ENCODE results near the gene NSD1. TPM values are rescaled to one million over a fixed set of nuclear protein-coding genes. Genes with fewer than 3 reads are reported as not detected.
A peak's percentile ranks its signal among the peaks of the same experiment; 100 is the strongest.

The NSD1 gene
- total RNA-seq, 1 experiment from 2014 or later = 58.8 TPM

DNA sequence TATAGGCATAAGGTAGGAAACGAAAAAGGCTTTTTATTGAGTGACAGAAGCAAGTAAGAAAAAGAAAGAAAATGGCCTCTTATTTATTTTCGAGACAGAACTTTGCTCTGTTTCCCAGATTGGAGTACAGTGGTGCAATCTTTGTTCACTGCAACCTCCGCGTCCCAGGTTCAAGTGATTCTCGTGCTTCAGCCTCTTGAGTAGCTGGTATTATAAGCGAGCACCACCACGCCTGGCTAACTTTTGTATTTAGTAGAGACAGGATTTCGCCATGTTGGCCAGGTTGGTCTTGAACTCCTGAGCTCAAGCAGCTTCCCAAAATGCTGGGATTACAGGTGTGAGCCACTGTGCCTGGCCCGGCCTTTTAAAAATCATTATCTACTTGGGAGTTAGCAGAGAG, 70.7 kb downstream of the NSD1 start:
- H3K4me3 ChIP-seq (replicated peaks in 1 of 2; ENCODE audit: low read depth in 1 of 2, low read length in 2 of 2) = no peak overlapping the region
- no peaks in the 10 kb centered on the region for H3K9me2 ChIP-seq (ENCODE audit: insufficient read depth)
- TF ChIP-seq FOSL1 (IDR thresholded peaks at IDR 0.05; ENCODE audit: low read depth) (no peak), SRF (IDR thresholded peaks at IDR 0.05; ENCODE audit: low read depth) (no peak), EGR1 (IDR thresholded peaks at IDR 0.05; ENCODE audit: low read depth) (no peak), EZH2phosphoT487 (IDR thresholded peaks at IDR 0.05; ENCODE audit: borderline replicate concordance) (no peak)
- no peaks in the 10 kb centered on the region for H4K20me1 ChIP-seq (ENCODE audit: insufficient read depth)
- BruUV-seq (replicated peaks) = TSS peak; percentile 22
- POLR2A ChIA-PET = no interaction called here
- RAD21 ChIA-PET (ENCODE audit: low non-redundant PET in 1 of 2, low total read pairs in 2 of 2, uncharacterized antibody in 2 of 2, unreplicated experiment in 2 of 2) = no interaction called here
- H3K27me3 ChIP-seq (ENCODE audit: insufficient read depth, low read length) = no peaks in the 10 kb centered on the region
- DNase-seq (ENCODE audit: low read depth, low spot score) = no peak
- H3K4me2 ChIP-seq (ENCODE audit: low read length) = no peak overlapping the region
- H3K4me1 ChIP-seq (ENCODE audit: control insufficient read depth in 1 of 2, insufficient read depth in 2 of 2, low read length in 2 of 2) = no peaks in the 10 kb centered on the region
- intact Hi-C loops (cut with micrococcal nuclease) = no loop called here
- no peak overlapping the region for H3K9ac ChIP-seq (ENCODE audit: low read length)
- 0 out of 2 replicates have a peak, but pooled peaks cover 20% of the 10 kb centered on the region for H3K79me2 ChIP-seq (ENCODE audit: insufficient read depth, low read length)
- peaks cover 0 to 12% of the 10 kb centered on the region in 2 experiments; a peak in 2 of 4 replicates for H3K36me3 ChIP-seq (ENCODE audit: control insufficient read depth in 1 of 2, insufficient read depth in 2 of 2, low read length in 2 of 2)
- no peaks in the 10 kb centered on the region for H3K9me3 ChIP-seq (ENCODE audit: control insufficient read depth in 1 of 2, insufficient read depth in 1 of 2, low read depth in 1 of 2, low read length in 2 of 2)
- no peak overlapping the region for H2AFZ ChIP-seq (ENCODE audit: low read depth, low read length, poor library complexity, severe bottlenecking)
- ATAC-seq = no peak
- CTCF ChIA-PET = no interaction called here
- no peak overlapping the region for H3K27ac ChIP-seq (ENCODE audit: low read depth, low read length)

DNA sequence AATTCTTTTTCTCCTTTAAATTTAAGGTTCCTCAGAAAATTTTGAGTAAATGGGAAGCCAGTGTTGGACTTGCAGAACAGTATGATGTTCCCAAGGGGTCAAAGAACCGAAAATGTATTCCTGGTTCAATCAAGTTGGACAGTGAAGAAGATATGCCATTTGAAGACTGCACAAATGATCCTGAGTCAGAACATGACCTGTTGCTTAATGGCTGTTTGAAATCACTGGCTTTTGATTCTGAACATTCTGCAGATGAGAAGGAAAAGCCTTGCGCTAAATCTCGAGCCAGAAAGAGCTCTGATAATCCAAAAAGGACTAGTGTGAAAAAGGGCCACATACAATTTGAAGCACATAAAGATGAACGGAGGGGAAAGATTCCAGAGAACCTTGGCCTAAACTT, 76.0 kb downstream of the NSD1 start:
- no peaks in the 10 kb centered on the region for H3K4me1 ChIP-seq (ENCODE audit: control insufficient read depth in 1 of 2, insufficient read depth in 2 of 2, low read length in 2 of 2)
- H3K36me3 ChIP-seq (ENCODE audit: control insufficient read depth in 1 of 2, insufficient read depth in 2 of 2, low read length in 2 of 2) = peaks cover 17 to 20% of the 10 kb centered on the region in 2 experiments
- intact Hi-C loops (cut with micrococcal nuclease) = no loop called here
- DNase-seq (ENCODE audit: low read depth, low spot score) (no peak), ATAC-seq (no peak)
- peaks cover 7% of the 10 kb centered on the region; the same call in 1 of the 2 replicates for H3K79me2 ChIP-seq (ENCODE audit: insufficient read depth, low read length)
- no peak overlapping the region for H3K4me2 ChIP-seq (ENCODE audit: low read length)
- ChIA-PET POLR2A (no interaction called here), CTCF (no interaction called here), RAD21 (ENCODE audit: low non-redundant PET in 1 of 2, low total read pairs in 2 of 2, uncharacterized antibody in 2 of 2, unreplicated experiment in 2 of 2) (no interaction called here)
- H4K20me1 ChIP-seq (ENCODE audit: insufficient read depth) = no peaks in the 10 kb centered on the region
- BruUV-seq (replicated peaks) = no TSS peak
- H3K27ac ChIP-seq (ENCODE audit: low read depth, low read length) = no peak overlapping the region
- H3K4me3 ChIP-seq (replicated peaks in 1 of 2; ENCODE audit: low read depth in 1 of 2, low read length in 2 of 2) = no peak overlapping the region
- H3K9me2 ChIP-seq (ENCODE audit: insufficient read depth) = no peaks in the 10 kb centered on the region
- no peak overlapping the region for H2AFZ ChIP-seq (ENCODE audit: low read depth, low read length, poor library complexity, severe bottlenecking)
- no peaks in the 10 kb centered on the region for H3K27me3 ChIP-seq (ENCODE audit: insufficient read depth, low read length)
- no peak overlapping the region for H3K9ac ChIP-seq (ENCODE audit: low read length)
- H3K9me3 ChIP-seq (ENCODE audit: control insufficient read depth in 1 of 2, insufficient read depth in 1 of 2, low read depth in 1 of 2, low read length in 2 of 2) = no peaks in the 10 kb centered on the region
- no peak for TF ChIP-seq POLR2A (IDR thresholded peaks at IDR 0.05; ENCODE audit: borderline replicate concordance, extremely low read depth, insufficient read depth, insufficient read length)
- no peak for TF ChIP-seq EZH2phosphoT487 (IDR thresholded peaks at IDR 0.05; ENCODE audit: borderline replicate concordance)
- TF ChIP-seq SRF (IDR thresholded peaks at IDR 0.05; ENCODE audit: low read depth) = no peak
- TF ChIP-seq EGR1 (IDR thresholded peaks at IDR 0.05; ENCODE audit: low read depth) = no peak
- TF ChIP-seq SIN3A (IDR thresholded peaks at IDR 0.05; ENCODE audit: low read depth) = no peak
- TF ChIP-seq EZH2 (IDR thresholded peaks at IDR 0.05) = no peak
- TF ChIP-seq, protein P1, sequence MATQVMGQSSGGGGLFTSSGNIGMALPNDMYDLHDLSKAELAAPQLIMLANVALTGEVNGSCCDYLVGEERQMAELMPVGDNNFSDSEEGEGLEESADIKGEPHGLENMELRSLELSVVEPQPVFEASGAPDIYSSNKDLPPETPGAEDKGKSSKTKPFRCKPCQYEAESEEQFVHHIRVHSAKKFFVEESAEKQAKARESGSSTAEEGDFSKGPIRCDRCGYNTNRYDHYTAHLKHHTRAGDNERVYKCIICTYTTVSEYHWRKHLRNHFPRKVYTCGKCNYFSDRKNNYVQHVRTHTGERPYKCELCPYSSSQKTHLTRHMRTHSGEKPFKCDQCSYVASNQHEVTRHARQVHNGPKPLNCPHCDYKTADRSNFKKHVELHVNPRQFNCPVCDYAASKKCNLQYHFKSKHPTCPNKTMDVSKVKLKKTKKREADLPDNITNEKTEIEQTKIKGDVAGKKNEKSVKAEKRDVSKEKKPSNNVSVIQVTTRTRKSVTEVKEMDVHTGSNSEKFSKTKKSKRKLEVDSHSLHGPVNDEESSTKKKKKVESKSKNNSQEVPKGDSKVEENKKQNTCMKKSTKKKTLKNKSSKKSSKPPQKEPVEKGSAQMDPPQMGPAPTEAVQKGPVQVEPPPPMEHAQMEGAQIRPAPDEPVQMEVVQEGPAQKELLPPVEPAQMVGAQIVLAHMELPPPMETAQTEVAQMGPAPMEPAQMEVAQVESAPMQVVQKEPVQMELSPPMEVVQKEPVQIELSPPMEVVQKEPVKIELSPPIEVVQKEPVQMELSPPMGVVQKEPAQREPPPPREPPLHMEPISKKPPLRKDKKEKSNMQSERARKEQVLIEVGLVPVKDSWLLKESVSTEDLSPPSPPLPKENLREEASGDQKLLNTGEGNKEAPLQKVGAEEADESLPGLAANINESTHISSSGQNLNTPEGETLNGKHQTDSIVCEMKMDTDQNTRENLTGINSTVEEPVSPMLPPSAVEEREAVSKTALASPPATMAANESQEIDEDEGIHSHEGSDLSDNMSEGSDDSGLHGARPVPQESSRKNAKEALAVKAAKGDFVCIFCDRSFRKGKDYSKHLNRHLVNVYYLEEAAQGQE (IDR thresholded peaks at IDR 0.05; ENCODE audit: low read depth) = no peak
- no peak for TF ChIP-seq RAD21 (IDR thresholded peaks at IDR 0.05; ENCODE audit: low read depth)
- TF ChIP-seq YY1 (IDR thresholded peaks at IDR 0.05; ENCODE audit: extremely low read depth, insufficient replicate concordance, low read depth, low read length) = no peak
- no peak for TF ChIP-seq JUND (IDR thresholded peaks at IDR 0.05)
- TF ChIP-seq ELF1 (IDR thresholded peaks at IDR 0.05; ENCODE audit: borderline replicate concordance, low read depth) = no peak
- TF ChIP-seq, protein P2, sequence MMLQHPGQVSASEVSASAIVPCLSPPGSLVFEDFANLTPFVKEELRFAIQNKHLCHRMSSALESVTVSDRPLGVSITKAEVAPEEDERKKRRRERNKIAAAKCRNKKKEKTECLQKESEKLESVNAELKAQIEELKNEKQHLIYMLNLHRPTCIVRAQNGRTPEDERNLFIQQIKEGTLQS (IDR thresholded peaks at IDR 0.05) = no peak
- TF ChIP-seq, protein P3, sequence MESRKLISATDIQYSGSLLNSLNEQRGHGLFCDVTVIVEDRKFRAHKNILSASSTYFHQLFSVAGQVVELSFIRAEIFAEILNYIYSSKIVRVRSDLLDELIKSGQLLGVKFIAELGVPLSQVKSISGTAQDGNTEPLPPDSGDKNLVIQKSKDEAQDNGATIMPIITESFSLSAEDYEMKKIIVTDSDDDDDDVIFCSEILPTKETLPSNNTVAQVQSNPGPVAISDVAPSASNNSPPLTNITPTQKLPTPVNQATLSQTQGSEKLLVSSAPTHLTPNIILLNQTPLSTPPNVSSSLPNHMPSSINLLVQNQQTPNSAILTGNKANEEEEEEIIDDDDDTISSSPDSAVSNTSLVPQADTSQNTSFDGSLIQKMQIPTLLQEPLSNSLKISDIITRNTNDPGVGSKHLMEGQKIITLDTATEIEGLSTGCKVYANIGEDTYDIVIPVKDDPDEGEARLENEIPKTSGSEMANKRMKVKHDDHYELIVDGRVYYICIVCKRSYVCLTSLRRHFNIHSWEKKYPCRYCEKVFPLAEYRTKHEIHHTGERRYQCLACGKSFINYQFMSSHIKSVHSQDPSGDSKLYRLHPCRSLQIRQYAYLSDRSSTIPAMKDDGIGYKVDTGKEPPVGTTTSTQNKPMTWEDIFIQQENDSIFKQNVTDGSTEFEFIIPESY (IDR thresholded peaks at IDR 0.05; ENCODE audit: extremely low read depth, insufficient replicate concordance, low read length) = no peak
- TF ChIP-seq POLR2AphosphoS5 (IDR thresholded peaks at IDR 0.05; ENCODE audit: low read depth, low read length) = no peak

Data from HCT116 (cell line).